Caco-2 (cell line): ENCODE measurements around the gene SHB. TPM values are rescaled to one million over a fixed set of nuclear protein-coding genes. Genes with fewer than 3 reads are reported as not detected.

Source experiments
- BruUV-seq: library from RNA; stranded (reverse); fragments of 400-500 nt; replicated peaks from 2 replicates; lab custom pipeline; 2021; lab: Mats Ljungman, UMichigan
- CTCF ChIA-PET: fragments of 300-600 bp; sonication (Branson Sonifier 250); formaldehyde crosslinking; loops from one replicate; lab custom pipeline; 2022; ENCODE audit warnings: antibody characterized with exemption; lab: Charles Lee
- POLR2A ChIA-PET: fragments of 300-600 bp; sonication (Branson Sonifier 250); formaldehyde crosslinking; loops from one replicate; lab custom pipeline; 2022; ENCODE audit warnings: antibody characterized with exemption; lab: Charles Lee
- DNase-seq, 2 experiments: peaks; one replicate each; pipeline versions ENCODE4 v3.0.0 to v3.0.0-alpha.2; 2020 to 2022
- H3K27me3 ChIP-seq: replicated peaks from 2 replicates; pipeline ENCODE4 v1.6.0; 2011; ENCODE audit warnings: low read length; ENCODE audit not compliant: control insufficient read depth, insufficient read depth
- H3K36me3 ChIP-seq: 2 replicates; pipeline ENCODE4 v1.5.1; 2011; ENCODE audit warnings: low read length; ENCODE audit not compliant: control insufficient read depth, insufficient read depth
- H3K4me1 ChIP-seq: fragments of 250-450 bp; sonication (Bioruptor Pico); 2 replicates; pipeline ENCODE4 v1.5.1; 2020; ENCODE audit warnings: mild to moderate bottlenecking
- H3K4me3 ChIP-seq: 2 replicates; pipeline ENCODE4 v1.5.1; 2011; ENCODE audit warnings: low read depth, mild to moderate bottlenecking, control low read depth, low read length
- H3K9me3 ChIP-seq: fragments of 250-450 bp; sonication (Bioruptor Pico); 2 replicates; pipeline ENCODE4 v1.5.1; 2020; ENCODE audit warnings: mild to moderate bottlenecking, moderate library complexity
- H3K27ac Mint-ChIP-seq: one replicate; pipeline ENCODE4 v1.8.0; 2022; ENCODE audit warnings: mixed read lengths; ENCODE audit not compliant: unreplicated experiment
- H3K27me3 Mint-ChIP-seq: one replicate; pipeline ENCODE4 v1.8.0; 2022; ENCODE audit warnings: mixed read lengths; ENCODE audit not compliant: insufficient read depth, unreplicated experiment
- H3K36me3 Mint-ChIP-seq: one replicate; pipeline ENCODE4 v1.8.0; 2022; ENCODE audit warnings: mild to moderate bottlenecking, mixed read lengths; ENCODE audit not compliant: insufficient read depth, unreplicated experiment
- H3K4me1 Mint-ChIP-seq: one replicate; pipeline ENCODE4 v1.8.0; 2022; ENCODE audit warnings: low read depth, mixed read lengths; ENCODE audit not compliant: unreplicated experiment
- H3K4me3 Mint-ChIP-seq: one replicate; pipeline ENCODE4 v1.8.0; 2022; ENCODE audit warnings: mild to moderate bottlenecking, moderate library complexity, mixed read lengths; ENCODE audit not compliant: unreplicated experiment
- H3K9me3 Mint-ChIP-seq: one replicate; pipeline ENCODE4 v1.8.0; 2022; ENCODE audit warnings: mixed read lengths; ENCODE audit not compliant: unreplicated experiment
- CTCF ChIP-seq, 2 experiments: fragments of 200-600 bp in 1 of 2; IDR thresholded peaks; 1 replicate in 1 of 2; 2 replicates in 1 of 2; pipeline versions ENCODE4 v1.5.1 to v1.8.0; 2011 to 2022; ENCODE audit warnings: antibody characterized with exemption in 1 of 2, control low read depth in 1 of 2, inconsistent platforms in 1 of 2, low read depth in 1 of 2, low read length in 1 of 2, mild to moderate bottlenecking in 1 of 2, moderate library complexity in 1 of 2; ENCODE audit not compliant: insufficient read depth in 1 of 2, severe bottlenecking in 1 of 2, unreplicated experiment in 1 of 2
- intact Hi-C: fragments of 100-400 bp; cut with micrococcal nuclease; formaldehyde crosslinking; loops from one replicate; pipeline ENCODE4 v1.10.0; 2022; ENCODE audit not compliant: unreplicated experiment
- total RNA-seq: library from RNA; stranded (reverse); gene quantifications from 2 replicates; pipeline ENCODE4 v1.2.3, GENCODE V29; 2022

Gene SHB
- total RNA-seq, 1 experiment from 2014 or later, result 18.3 TPM

- Mint-ChIP-seq H3K27ac (no peak overlapping the region), H3K9me3 (no peaks in the 10 kb centered on the region), H3K4me3 (no peak overlapping the region), H3K27me3 (no peaks in the 10 kb centered on the region), H3K36me3 (peaks cover 23% of the 10 kb centered on the region), H3K4me1 (peaks cover 6% of the 10 kb centered on the region)
- intact Hi-C loops, result no loop called here
- Histone ChIP-seq H3K36me3 (peaks cover 2% of the 10 kb centered on the region; the same call in 1 of the 2 replicates), H3K4me3 (no peak overlapping the region), H3K27me3 (no peaks in the 10 kb centered on the region), H3K4me1 (no peaks in the 10 kb centered on the region), H3K9me3 (no peaks in the 10 kb centered on the region)
- no peak for TF ChIP-seq CTCF (IDR thresholded peaks at IDR 0.05; ENCODE audit: insufficient read depth in 1 of 2, low read depth in 1 of 2, low read length in 1 of 2, severe bottlenecking in 1 of 2, unreplicated experiment in 1 of 2)
- DNase-seq, result no peak
- BruUV-seq, result no TSS peak
- ChIA-PET CTCF (no interaction called here), POLR2A (no interaction called here)
Observed at GRCh38 chr9:37983381-37984067, 85.5 kb downstream of the SHB start.

- ChIA-PET POLR2A (no interaction called here), CTCF (no interaction called here)
- Histone ChIP-seq H3K4me3 (no peak overlapping the region), H3K36me3 (no peaks in the 10 kb centered on the region; the same call in 1 of the 2 replicates), H3K4me1 (no peaks in the 10 kb centered on the region), H3K27me3 (no peaks in the 10 kb centered on the region), H3K9me3 (no peaks in the 10 kb centered on the region)
- Mint-ChIP-seq H3K4me1 (peaks cover 5% of the 10 kb centered on the region), H3K27me3 (no peaks in the 10 kb centered on the region), H3K27ac (no peak overlapping the region), H3K4me3 (no peak overlapping the region), H3K9me3 (no peaks in the 10 kb centered on the region), H3K36me3 (peaks cover 31% of the 10 kb centered on the region)
- BruUV-seq, result no TSS peak
- DNase-seq, result no peak
- TF ChIP-seq CTCF (IDR thresholded peaks at IDR 0.05; ENCODE audit: insufficient read depth in 1 of 2, low read depth in 1 of 2, low read length in 1 of 2, severe bottlenecking in 1 of 2, unreplicated experiment in 1 of 2), result no peak
- intact Hi-C loops, result no loop called here
Observed at GRCh38 chr9:37979844-37980243, 89.2 kb downstream of the SHB start.

- no peak for TF ChIP-seq CTCF (IDR thresholded peaks at IDR 0.05; ENCODE audit: insufficient read depth in 1 of 2, low read depth in 1 of 2, low read length in 1 of 2, severe bottlenecking in 1 of 2, unreplicated experiment in 1 of 2)
- Histone ChIP-seq H3K4me1 (no peaks in the 10 kb centered on the region), H3K9me3 (no peaks in the 10 kb centered on the region), H3K36me3 (no peaks in the 10 kb centered on the region), H3K27me3 (no peaks in the 10 kb centered on the region), H3K4me3 (no peak overlapping the region)
- Mint-ChIP-seq H3K4me3 (no peak overlapping the region), H3K4me1 (peaks cover 5% of the 10 kb centered on the region), H3K27ac (no peak overlapping the region), H3K27me3 (no peaks in the 10 kb centered on the region), H3K9me3 (no peaks in the 10 kb centered on the region), H3K36me3 (peaks cover 35% of the 10 kb centered on the region)
- BruUV-seq, result no TSS peak
- no peak for DNase-seq
- intact Hi-C loops, result no loop called here
- ChIA-PET POLR2A (no interaction called here), CTCF (no interaction called here)
Observed at GRCh38 chr9:37978983-37979382, 90.0 kb downstream of the SHB start.
